HEK293 (cell line): ENCODE data around the gene CIDEB.

Experiments used
- GLI2 ChIP-seq: fragments of 450-650 bp; formaldehyde crosslinking; IDR thresholded peaks from 2 replicates; pipeline ENCODE4; 2017; ENCODE audit warnings: missing biosample characterization, missing genetic modification characterization, low read depth, borderline replicate concordance
- GLIS1 ChIP-seq: fragments of 450-650 bp; formaldehyde crosslinking; IDR thresholded peaks from 2 replicates; pipeline ENCODE4 v1.5.1; 2016; ENCODE audit warnings: missing biosample characterization, missing genetic modification characterization
- HOXD13 ChIP-seq: sonication (generic); formaldehyde crosslinking; IDR thresholded peaks from 2 replicates; pipeline ENCODE4 v1.8.0; 2022; ENCODE audit warnings: missing genetic modification reagents, borderline replicate concordance
- IKZF3 ChIP-seq: fragments of 450-650 bp; IDR thresholded peaks from 2 replicates; pipeline ENCODE4 v1.5.0; 2018; ENCODE audit warnings: missing biosample characterization, mild to moderate bottlenecking, missing genetic modification characterization, moderate library complexity
- OVOL3 ChIP-seq: fragments of 450-650 bp; formaldehyde crosslinking; IDR thresholded peaks from 2 replicates; pipeline ENCODE4 v1.5.1; 2016; ENCODE audit warnings: missing biosample characterization, missing genetic modification characterization
- PRDM1 ChIP-seq: fragments of 450-650 bp; formaldehyde crosslinking; IDR thresholded peaks from 2 replicates; pipeline ENCODE4; 2016; ENCODE audit warnings: missing biosample characterization, missing genetic modification characterization
- ZBTB21 ChIP-seq: fragments of 450-650 bp; formaldehyde crosslinking; IDR thresholded peaks from 2 replicates; pipeline ENCODE4 v1.5.1; 2017; ENCODE audit warnings: missing biosample characterization, missing genetic modification characterization
- ZFHX2 ChIP-seq: fragments of 450-650 bp; formaldehyde crosslinking; conservative IDR thresholded peaks from 2 replicates; pipeline ENCODE4 v1.5.1; 2016; ENCODE audit warnings: missing biosample characterization, missing genetic modification characterization
- ZFP69B ChIP-seq: fragments of 450-650 bp; formaldehyde crosslinking; IDR thresholded peaks from 2 replicates; pipeline ENCODE4 v1.5.1; 2016; ENCODE audit warnings: missing biosample characterization, missing genetic modification characterization
- ZNF10 ChIP-seq: fragments of 450-650 bp; formaldehyde crosslinking; IDR thresholded peaks from 2 replicates; pipeline ENCODE4 v1.5.1; 2017; ENCODE audit warnings: missing biosample characterization, missing genetic modification characterization
- ZNF169 ChIP-seq: fragments of 450-650 bp; formaldehyde crosslinking; IDR thresholded peaks from 2 replicates; pipeline ENCODE4 v1.5.1; 2016; ENCODE audit warnings: missing biosample characterization, missing genetic modification characterization
- ZNF174 ChIP-seq: fragments of 450-650 bp; formaldehyde crosslinking; IDR thresholded peaks from 2 replicates; pipeline ENCODE4 v1.5.0; 2017; ENCODE audit warnings: missing biosample characterization, mild to moderate bottlenecking, missing genetic modification characterization
- ZNF175 ChIP-seq: fragments of 450-650 bp; formaldehyde crosslinking; IDR thresholded peaks from 2 replicates; pipeline ENCODE4 v1.5.1; 2016; ENCODE audit warnings: missing biosample characterization, missing genetic modification characterization
- ZNF335 ChIP-seq: fragments of 450-650 bp; formaldehyde crosslinking; conservative IDR thresholded peaks from 2 replicates; pipeline ENCODE4 v1.5.1; 2016; ENCODE audit warnings: missing biosample characterization, missing genetic modification characterization
- ZNF416 ChIP-seq: fragments of 450-650 bp; formaldehyde crosslinking; IDR thresholded peaks from 2 replicates; pipeline ENCODE4 v1.5.1; 2016; ENCODE audit warnings: missing biosample characterization, missing genetic modification characterization
- ZNF530 ChIP-seq: fragments of 450-650 bp; formaldehyde crosslinking; IDR thresholded peaks from 2 replicates; pipeline ENCODE4 v1.5.1; 2016; ENCODE audit warnings: low read depth, missing biosample characterization, missing genetic modification characterization
- ZNF571 ChIP-seq: fragments of 450-650 bp; formaldehyde crosslinking; IDR thresholded peaks from 2 replicates; pipeline ENCODE4 v1.5.0; 2017; ENCODE audit warnings: missing biosample characterization, missing genetic modification characterization
- ZNF596 ChIP-seq: fragments of 450-650 bp; IDR thresholded peaks from 2 replicates; pipeline ENCODE4 v1.5.0; 2018; ENCODE audit warnings: missing biosample characterization, mild to moderate bottlenecking, missing genetic modification characterization, moderate library complexity
- ZNF658 ChIP-seq: fragments of 450-650 bp; formaldehyde crosslinking; IDR thresholded peaks from 2 replicates; pipeline ENCODE4; 2016; ENCODE audit warnings: missing biosample characterization, missing genetic modification characterization
- ZNF791 ChIP-seq: fragments of 450-650 bp; formaldehyde crosslinking; IDR thresholded peaks from 2 replicates; pipeline ENCODE4 v1.5.1; 2016; ENCODE audit warnings: missing biosample characterization, missing genetic modification characterization
- ZNF843 ChIP-seq: fragments of 450-650 bp; formaldehyde crosslinking; IDR thresholded peaks from 2 replicates; pipeline ENCODE4 v1.5.1; 2016; ENCODE audit warnings: missing biosample characterization, missing genetic modification characterization
- ZSCAN30 ChIP-seq: fragments of 450-650 bp; IDR thresholded peaks from 2 replicates; pipeline ENCODE4 v1.5.1; 2018; ENCODE audit warnings: missing biosample characterization, mild to moderate bottlenecking, missing genetic modification characterization, moderate library complexity
- TF ChIP-seq, protein P1 (sequence below): fragments of 450-650 bp; formaldehyde crosslinking; IDR thresholded peaks from 2 replicates; pipeline ENCODE4 v1.5.1; 2016; ENCODE audit warnings: missing biosample characterization, missing genetic modification characterization
- TF ChIP-seq, protein P2 (sequence below): fragments of 450-650 bp; formaldehyde crosslinking; IDR thresholded peaks from 2 replicates; pipeline ENCODE4 v1.5.1; 2016; ENCODE audit warnings: missing biosample characterization, missing genetic modification characterization
- TF ChIP-seq, protein P3 (sequence below): fragments of 450-650 bp; formaldehyde crosslinking; IDR thresholded peaks from 2 replicates; pipeline ENCODE4 v1.5.0; 2017; ENCODE audit warnings: missing biosample characterization, missing genetic modification characterization, borderline replicate concordance
- TF ChIP-seq, protein P4 (sequence below): fragments of 450-650 bp; formaldehyde crosslinking; IDR thresholded peaks from 2 replicates; pipeline ENCODE4 v1.5.1; 2016; ENCODE audit warnings: missing biosample characterization, missing genetic modification characterization
- TF ChIP-seq, protein P5 (sequence below): fragments of 450-650 bp; formaldehyde crosslinking; IDR thresholded peaks from 2 replicates; pipeline ENCODE4 v1.5.1; 2017; ENCODE audit warnings: missing biosample characterization, mild to moderate bottlenecking, missing genetic modification characterization, moderate library complexity

The CIDEB gene

DNA sequence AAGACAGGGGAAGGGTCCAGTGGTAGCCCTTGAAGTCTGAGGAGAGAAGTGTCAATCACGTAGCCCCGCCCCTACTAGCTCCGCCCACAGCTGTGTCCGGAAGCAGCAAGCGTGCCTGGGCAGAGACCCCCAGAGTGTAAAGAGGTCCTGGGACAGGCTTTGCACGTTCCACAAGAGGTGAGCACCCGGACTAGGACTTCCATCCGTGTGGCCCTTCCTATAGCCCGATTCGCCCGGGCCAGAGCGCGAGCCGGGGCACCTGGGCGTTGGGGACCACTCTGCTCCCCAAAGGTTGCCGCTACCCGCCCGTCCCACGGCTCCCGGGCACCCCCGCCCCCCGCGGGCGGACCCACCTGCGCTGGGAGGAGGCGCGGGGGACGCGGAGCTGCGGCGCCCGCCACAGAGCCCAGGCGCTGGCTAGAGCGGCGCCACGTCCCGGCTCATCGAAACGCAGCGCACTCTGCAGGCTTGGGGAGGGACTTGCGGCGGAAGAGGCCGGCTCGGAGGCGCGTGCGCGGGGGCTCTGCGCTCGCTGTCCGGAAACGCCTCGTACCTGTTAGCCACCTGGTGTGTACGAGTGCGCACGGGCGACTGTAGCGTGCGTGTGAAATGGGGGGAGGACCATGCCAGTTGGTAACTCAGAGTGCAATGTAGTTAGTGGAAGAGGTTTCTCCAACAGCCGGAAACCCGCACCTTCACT lies 36.5 kb downstream of the CIDEB start, which contains the start of gene RABGGTA (continued):
- TF ChIP-seq, protein P1, sequence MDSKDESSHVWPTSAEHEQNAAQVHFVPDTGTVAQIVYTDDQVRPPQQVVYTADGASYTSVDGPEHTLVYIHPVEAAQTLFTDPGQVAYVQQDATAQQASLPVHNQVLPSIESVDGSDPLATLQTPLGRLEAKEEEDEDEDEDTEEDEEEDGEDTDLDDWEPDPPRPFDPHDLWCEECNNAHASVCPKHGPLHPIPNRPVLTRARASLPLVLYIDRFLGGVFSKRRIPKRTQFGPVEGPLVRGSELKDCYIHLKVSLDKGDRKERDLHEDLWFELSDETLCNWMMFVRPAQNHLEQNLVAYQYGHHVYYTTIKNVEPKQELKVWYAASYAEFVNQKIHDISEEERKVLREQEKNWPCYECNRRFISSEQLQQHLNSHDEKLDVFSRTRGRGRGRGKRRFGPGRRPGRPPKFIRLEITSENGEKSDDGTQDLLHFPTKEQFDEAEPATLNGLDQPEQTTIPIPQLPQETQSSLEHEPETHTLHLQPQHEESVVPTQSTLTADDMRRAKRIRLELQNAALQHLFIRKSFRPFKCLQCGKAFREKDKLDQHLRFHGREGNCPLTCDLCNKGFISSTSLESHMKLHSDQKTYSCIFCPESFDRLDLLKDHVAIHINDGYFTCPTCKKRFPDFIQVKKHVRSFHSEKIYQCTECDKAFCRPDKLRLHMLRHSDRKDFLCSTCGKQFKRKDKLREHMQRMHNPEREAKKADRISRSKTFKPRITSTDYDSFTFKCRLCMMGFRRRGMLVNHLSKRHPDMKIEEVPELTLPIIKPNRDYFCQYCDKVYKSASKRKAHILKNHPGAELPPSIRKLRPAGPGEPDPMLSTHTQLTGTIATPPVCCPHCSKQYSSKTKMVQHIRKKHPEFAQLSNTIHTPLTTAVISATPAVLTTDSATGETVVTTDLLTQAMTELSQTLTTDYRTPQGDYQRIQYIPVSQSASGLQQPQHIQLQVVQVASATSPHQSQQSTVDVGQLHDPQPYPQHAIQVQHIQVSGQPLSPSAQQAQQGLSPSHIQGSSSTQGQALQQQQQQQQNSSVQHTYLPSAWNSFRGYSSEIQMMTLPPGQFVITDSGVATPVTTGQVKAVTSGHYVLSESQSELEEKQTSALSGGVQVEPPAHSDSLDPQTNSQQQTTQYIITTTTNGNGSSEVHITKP (tag by site-specific recombination), result no peak; the same call in 1 of the 2 replicates
- TF ChIP-seq ZNF571, result no peak
- TF ChIP-seq, protein P2, sequence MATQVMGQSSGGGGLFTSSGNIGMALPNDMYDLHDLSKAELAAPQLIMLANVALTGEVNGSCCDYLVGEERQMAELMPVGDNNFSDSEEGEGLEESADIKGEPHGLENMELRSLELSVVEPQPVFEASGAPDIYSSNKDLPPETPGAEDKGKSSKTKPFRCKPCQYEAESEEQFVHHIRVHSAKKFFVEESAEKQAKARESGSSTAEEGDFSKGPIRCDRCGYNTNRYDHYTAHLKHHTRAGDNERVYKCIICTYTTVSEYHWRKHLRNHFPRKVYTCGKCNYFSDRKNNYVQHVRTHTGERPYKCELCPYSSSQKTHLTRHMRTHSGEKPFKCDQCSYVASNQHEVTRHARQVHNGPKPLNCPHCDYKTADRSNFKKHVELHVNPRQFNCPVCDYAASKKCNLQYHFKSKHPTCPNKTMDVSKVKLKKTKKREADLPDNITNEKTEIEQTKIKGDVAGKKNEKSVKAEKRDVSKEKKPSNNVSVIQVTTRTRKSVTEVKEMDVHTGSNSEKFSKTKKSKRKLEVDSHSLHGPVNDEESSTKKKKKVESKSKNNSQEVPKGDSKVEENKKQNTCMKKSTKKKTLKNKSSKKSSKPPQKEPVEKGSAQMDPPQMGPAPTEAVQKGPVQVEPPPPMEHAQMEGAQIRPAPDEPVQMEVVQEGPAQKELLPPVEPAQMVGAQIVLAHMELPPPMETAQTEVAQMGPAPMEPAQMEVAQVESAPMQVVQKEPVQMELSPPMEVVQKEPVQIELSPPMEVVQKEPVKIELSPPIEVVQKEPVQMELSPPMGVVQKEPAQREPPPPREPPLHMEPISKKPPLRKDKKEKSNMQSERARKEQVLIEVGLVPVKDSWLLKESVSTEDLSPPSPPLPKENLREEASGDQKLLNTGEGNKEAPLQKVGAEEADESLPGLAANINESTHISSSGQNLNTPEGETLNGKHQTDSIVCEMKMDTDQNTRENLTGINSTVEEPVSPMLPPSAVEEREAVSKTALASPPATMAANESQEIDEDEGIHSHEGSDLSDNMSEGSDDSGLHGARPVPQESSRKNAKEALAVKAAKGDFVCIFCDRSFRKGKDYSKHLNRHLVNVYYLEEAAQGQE, result peak; percentile 60; the same call in 1 of the 2 replicates
- peak; percentile 70; the same call in 1 of the 2 replicates for TF ChIP-seq ZNF335 (tag by site-specific recombination)
- no peak for TF ChIP-seq GLI2 (tag by site-specific recombination)
- TF ChIP-seq, protein P3, sequence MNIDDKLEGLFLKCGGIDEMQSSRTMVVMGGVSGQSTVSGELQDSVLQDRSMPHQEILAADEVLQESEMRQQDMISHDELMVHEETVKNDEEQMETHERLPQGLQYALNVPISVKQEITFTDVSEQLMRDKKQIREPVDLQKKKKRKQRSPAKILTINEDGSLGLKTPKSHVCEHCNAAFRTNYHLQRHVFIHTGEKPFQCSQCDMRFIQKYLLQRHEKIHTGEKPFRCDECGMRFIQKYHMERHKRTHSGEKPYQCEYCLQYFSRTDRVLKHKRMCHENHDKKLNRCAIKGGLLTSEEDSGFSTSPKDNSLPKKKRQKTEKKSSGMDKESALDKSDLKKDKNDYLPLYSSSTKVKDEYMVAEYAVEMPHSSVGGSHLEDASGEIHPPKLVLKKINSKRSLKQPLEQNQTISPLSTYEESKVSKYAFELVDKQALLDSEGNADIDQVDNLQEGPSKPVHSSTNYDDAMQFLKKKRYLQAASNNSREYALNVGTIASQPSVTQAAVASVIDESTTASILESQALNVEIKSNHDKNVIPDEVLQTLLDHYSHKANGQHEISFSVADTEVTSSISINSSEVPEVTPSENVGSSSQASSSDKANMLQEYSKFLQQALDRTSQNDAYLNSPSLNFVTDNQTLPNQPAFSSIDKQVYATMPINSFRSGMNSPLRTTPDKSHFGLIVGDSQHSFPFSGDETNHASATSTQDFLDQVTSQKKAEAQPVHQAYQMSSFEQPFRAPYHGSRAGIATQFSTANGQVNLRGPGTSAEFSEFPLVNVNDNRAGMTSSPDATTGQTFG, result no peak
- TF ChIP-seq HOXD13 (CRISPR knock-in tag), result no peak
- no peak for TF ChIP-seq ZBTB21 (tag by site-specific recombination)
- TF ChIP-seq ZSCAN30 (tag by site-specific recombination), result no peak; the same call in 1 of the 2 replicates
- TF ChIP-seq ZNF174, result no peak
- TF ChIP-seq ZFP69B (tag by site-specific recombination), result peak; percentile 94
- no peak for TF ChIP-seq ZNF169 (tag by site-specific recombination)
- TF ChIP-seq GLIS1 (tag by site-specific recombination), result peak; percentile 78
- TF ChIP-seq ZNF791 (tag by site-specific recombination), result no peak
- TF ChIP-seq, protein P4, sequence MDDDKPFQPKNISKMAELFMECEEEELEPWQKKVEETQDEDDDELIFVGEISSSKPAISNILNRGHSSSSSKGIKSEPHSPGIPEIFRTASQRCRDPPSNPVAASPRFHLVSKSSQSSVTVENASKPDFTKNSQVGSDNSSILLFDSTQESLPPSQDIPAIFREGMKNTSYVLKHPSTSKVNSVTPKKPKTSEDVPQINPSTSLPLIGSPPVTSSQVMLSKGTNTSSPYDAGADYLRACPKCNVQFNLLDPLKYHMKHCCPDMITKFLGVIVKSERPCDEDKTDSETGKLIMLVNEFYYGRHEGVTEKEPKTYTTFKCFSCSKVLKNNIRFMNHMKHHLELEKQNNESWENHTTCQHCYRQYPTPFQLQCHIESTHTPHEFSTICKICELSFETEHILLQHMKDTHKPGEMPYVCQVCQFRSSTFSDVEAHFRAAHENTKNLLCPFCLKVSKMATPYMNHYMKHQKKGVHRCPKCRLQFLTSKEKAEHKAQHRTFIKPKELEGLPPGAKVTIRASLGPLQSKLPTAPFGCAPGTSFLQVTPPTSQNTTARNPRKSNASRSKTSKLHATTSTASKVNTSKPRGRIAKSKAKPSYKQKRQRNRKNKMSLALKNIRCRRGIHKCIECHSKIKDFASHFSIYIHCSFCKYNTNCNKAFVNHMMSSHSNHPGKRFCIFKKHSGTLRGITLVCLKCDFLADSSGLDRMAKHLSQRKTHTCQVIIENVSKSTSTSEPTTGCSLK, result no peak
- TF ChIP-seq, protein P5, sequence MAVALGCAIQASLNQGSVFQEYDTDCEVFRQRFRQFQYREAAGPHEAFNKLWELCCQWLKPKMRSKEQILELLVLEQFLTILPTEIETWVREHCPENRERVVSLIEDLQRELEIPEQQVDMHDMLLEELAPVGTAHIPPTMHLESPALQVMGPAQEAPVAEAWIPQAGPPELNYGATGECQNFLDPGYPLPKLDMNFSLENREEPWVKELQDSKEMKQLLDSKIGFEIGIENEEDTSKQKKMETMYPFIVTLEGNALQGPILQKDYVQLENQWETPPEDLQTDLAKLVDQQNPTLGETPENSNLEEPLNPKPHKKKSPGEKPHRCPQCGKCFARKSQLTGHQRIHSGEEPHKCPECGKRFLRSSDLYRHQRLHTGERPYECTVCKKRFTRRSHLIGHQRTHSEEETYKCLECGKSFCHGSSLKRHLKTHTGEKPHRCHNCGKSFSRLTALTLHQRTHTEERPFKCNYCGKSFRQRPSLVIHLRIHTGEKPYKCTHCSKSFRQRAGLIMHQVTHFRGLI, result no peak
- no peak for TF ChIP-seq OVOL3 (tag by site-specific recombination)
- TF ChIP-seq ZFHX2 (tag by site-specific recombination), result peak; percentile 75
- TF ChIP-seq ZNF596 (tag by site-specific recombination), result no peak
- no peak for TF ChIP-seq ZNF175 (tag by site-specific recombination)
- TF ChIP-seq IKZF3 (tag by site-specific recombination), result peak; percentile 33; the same call in 1 of the 2 replicates
- no peak for TF ChIP-seq ZNF658 (tag by site-specific recombination)
- no peak for TF ChIP-seq PRDM1
- no peak for TF ChIP-seq ZNF10 (tag by site-specific recombination)
- TF ChIP-seq ZNF530, result no peak
- TF ChIP-seq ZNF843, result 0 out of 2 replicates have a peak, but pooled peaks have one; percentile 40
- TF ChIP-seq ZNF416 (tag by site-specific recombination), result no peak
